ENCODE results near the gene RPS6KC1. TPM values are rescaled to one million over a fixed set of nuclear protein-coding genes. Genes with fewer than 3 reads are reported as not detected.
"Not testable (repeated sequence)": the region's sequence is repeated elsewhere in the genome, so short reads cannot be mapped to it uniquely, and the experiment has no call there.

RPS6KC1 gene
- polyA plus RNA-seq, 1 donor from 2014 or later: 7.6 TPM

DNA sequence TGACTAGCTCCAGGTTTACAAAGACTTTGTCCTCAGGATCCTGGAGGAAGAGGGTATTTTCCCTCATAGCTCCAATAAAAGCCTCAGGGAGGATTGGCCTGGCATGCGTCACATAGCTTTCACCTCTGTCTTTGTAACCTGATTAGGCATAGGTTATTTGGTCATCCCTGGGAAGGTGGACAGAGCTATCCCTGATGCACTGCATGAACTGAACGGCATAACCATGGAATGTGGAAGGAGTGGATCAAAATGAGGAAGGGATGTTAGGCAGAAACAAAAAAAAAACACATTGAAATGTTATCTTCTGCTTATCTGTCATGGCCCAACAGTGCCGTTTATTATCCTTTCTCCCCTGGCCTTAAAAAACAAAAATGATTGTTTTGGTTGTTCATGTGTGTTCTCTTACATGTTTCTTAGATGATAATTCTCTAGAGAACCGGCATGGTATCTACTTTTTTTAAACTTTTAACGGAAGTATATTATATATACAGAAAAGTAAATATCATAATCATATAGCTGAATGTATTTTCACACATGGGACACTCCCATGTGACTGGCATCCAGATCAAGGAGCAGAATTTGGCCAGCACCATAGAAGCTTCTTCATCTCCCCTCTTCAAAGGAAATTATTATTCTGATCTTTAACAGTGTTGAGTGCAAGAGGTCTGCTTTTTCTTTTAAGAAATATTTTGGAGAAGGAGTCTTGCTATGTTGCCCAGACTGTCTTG lies 85.3 kb downstream of the RPS6KC1 start:
- peaks cover 0 to 8% (median 1%) of the 10 kb centered on the region in 3 donors for H3K9me3 Mint-ChIP-seq
- no peaks in the 10 kb centered on the region for H3K27me3 Mint-ChIP-seq
- H3K36me3 Mint-ChIP-seq: peaks cover 18% of the 10 kb centered on the region
- H3K27ac Mint-ChIP-seq: no peak overlapping the region
- H3K4me3 Mint-ChIP-seq: no peak overlapping the region
- H3K4me1 Mint-ChIP-seq: peaks cover 0 to 9% (median 8%) of the 10 kb centered on the region in 3 donors

DNA sequence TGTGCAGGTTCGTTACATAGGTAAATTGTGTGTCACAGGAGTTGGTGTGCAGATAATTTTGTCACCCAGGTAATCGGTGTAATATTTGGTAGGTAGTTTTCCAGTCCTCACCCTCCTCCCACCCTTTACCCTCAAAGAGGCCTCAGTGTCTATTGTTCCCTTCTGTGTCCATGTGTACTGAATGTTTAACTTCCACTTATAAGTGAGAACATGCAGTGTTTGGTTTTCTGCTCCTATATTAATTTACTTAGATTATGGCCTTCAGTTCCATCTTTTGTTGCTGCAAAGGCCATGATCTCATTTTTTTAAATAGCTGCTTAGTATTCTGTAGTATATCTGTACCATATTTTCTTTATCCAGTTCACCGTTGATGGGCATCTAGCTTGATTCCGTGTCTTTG lies 87.3 kb downstream of the RPS6KC1 start:
- H3K27ac Mint-ChIP-seq: no peak overlapping the region
- H3K9me3 Mint-ChIP-seq: peaks cover 0 to 8% (median 1%) of the 10 kb centered on the region in 3 donors
- peaks cover 0 to 8% (median 8%) of the 10 kb centered on the region in 3 donors for H3K4me1 Mint-ChIP-seq
- H3K36me3 Mint-ChIP-seq: peaks cover 16% of the 10 kb centered on the region
- H3K4me3 Mint-ChIP-seq: no peak overlapping the region
- no peaks in the 10 kb centered on the region for H3K27me3 Mint-ChIP-seq

DNA sequence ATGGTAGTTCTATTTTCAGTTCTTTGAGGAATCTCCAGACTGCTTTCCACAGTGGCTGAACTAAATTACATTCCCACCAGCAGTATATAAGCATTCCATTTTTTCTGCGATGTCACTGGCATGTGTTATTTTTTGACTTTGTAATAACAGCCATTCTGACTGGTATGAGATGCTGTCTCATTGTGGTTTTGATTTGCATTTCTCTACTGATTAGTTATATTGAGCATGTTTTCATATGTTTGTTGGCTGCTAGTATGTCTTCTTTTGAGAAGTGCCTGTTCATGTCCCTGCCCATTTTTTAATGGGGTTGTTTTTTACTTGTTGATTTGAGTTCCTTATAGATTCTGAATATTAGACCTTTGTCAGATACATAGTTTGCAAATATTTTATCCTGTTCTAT lies 87.9 kb downstream of the RPS6KC1 start:
- peaks cover 16% of the 10 kb centered on the region for H3K36me3 Mint-ChIP-seq
- peaks cover 0 to 8% (median 1%) of the 10 kb centered on the region in 3 donors for H3K9me3 Mint-ChIP-seq
- no peaks in the 10 kb centered on the region for H3K27me3 Mint-ChIP-seq
- peaks cover 0 to 8% (median 8%) of the 10 kb centered on the region in 3 donors for H3K4me1 Mint-ChIP-seq
- H3K4me3 Mint-ChIP-seq: no peak overlapping the region
- H3K27ac Mint-ChIP-seq: no peak overlapping the region

DNA sequence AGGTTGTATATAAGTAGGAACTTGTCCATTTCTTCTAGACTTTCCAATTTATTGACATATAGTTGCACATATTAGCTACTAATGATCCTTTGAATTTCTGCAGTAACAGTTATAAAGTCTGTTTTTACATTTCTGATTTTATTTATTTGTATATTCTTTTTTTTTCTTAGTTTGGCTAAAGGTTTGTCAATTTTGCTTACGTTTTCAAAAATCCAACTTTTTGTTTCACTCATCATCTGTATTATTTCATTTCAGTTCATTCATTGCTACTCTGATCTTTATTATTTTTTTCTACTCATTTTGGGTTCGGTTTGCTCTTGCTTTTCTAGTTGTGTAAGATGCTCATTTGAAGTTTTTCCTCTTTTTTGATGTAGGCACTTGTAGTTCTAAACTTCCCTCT lies 97.9 kb downstream of the RPS6KC1 start:
- H3K27me3 Mint-ChIP-seq: no peaks in the 10 kb centered on the region
- H3K9me3 Mint-ChIP-seq: peaks cover 2 to 4% (median 2%) of the 10 kb centered on the region in 3 donors
- peaks cover 12% of the 10 kb centered on the region for H3K36me3 Mint-ChIP-seq
- no peak overlapping the region for H3K4me3 Mint-ChIP-seq
- H3K4me1 Mint-ChIP-seq: peaks cover 0 to 7% (median 2%) of the 10 kb centered on the region in 3 donors
- no peak overlapping the region for H3K27ac Mint-ChIP-seq

DNA sequence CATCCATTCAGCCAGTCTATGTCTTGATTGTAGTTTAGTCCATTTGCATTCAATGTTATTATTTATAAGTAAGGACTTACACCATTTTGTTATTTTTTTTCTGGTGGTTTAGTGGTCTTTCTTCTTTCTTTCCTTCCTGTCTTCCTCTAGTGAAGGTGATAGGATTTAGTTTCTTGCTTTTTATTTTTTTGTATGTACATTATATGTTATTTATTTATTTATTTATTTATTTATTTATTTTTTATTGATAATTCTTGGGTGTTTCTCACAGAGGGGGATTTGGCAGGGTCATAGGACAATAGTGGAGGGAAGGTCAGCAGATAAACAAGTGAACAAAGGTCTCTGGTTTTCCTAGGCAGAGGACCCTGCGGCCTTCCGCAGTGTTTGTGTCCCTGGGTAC lies 99.0 kb downstream of the RPS6KC1 start:
- not testable (repeated sequence) for H3K9me3 Mint-ChIP-seq, H3K4me1 Mint-ChIP-seq, H3K27ac Mint-ChIP-seq, H3K27me3 Mint-ChIP-seq, H3K4me3 Mint-ChIP-seq
- peaks cover 12% of the 10 kb centered on the region for H3K36me3 Mint-ChIP-seq

DNA sequence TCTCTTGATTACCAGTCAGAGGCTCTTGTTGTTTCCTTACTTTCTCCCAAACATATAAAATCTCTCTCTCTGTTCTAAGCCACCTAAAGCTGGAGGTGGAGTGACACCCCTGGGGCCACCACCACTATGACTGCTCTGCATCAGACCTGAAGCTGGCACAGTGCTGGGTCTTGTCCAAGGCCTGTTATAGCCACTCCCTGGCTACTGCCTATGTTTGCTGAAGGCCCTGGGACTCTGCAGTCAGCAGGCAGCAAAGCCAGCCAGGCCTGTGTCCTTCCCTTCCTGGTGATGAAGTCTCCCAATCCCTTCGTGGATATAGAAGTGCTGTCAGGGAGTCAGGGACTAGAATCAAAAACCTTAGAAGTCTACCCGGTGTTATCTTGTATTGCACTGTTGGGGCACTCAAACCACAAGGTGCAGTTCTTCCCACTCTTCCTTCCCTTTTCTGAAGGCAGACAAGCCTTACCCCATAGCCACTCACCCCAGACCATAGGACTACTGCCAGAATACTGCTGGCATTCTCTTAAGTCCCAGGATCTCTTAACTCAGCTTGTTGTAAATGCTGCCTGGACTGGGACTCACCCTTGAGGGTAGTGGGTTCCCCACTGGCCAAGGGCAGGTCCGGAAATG lies 103.1 kb downstream of the RPS6KC1 start:
- peak overlapping the region in 1 of 4 donors; percentile 12 for H3K4me3 Mint-ChIP-seq
- H3K4me1 Mint-ChIP-seq: no peaks in the 10 kb centered on the region
- H3K36me3 Mint-ChIP-seq: peaks cover 8% of the 10 kb centered on the region
- peaks cover 0 to 7% (median under 1%) of the 10 kb centered on the region in 3 donors for H3K9me3 Mint-ChIP-seq
- no peaks in the 10 kb centered on the region for H3K27me3 Mint-ChIP-seq
- H3K27ac Mint-ChIP-seq: no peak overlapping the region

DNA sequence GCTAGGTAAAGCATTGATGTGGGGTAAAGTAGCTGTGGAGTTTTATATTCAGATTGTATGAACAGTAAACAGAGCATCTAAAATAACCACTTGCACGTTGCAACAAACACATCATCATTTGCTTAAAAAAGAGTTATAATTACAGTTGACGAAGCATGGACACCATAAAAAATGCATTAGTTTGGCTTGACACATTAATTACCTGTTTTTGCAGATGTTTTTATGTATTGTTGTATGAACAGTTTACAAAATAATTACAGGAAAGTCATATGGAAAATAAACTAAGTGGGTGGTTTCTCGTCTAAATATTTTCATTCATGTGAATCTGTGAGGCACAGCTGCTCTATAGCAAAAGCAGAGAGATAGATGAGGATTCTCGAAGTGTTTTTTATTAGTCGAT lies 108.3 kb downstream of the RPS6KC1 start:
- Mint-ChIP-seq H3K36me3 (peaks cover 9% of the 10 kb centered on the region), H3K4me1 (no peaks in the 10 kb centered on the region), H3K27me3 (no peaks in the 10 kb centered on the region), H3K9me3 (peaks cover 0 to 6% (median 2%) of the 10 kb centered on the region in 3 donors), H3K27ac (no peak overlapping the region), H3K4me3 (no peak overlapping the region)

DNA sequence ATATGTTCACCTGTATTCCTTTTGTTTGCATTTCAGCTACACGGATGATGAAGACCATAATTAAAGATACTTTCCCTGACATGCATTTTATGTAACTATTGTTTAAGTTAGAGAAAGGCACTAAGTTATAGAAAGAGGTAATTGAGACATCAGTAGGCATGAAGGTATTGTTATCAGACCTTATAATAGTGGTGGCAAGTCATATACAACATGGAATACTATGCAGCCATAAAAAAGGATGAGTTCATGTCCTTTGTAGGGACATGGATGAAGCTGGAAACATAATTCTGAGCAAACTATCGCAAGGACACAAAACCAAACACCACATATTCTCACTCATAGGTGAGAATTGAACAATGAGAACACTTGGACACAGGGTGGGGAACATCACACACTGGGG lies 109.4 kb downstream of the RPS6KC1 start:
- not testable (repeated sequence) for H3K4me1 Mint-ChIP-seq, H3K4me3 Mint-ChIP-seq, H3K27me3 Mint-ChIP-seq, H3K9me3 Mint-ChIP-seq, H3K27ac Mint-ChIP-seq
- peaks cover 13% of the 10 kb centered on the region for H3K36me3 Mint-ChIP-seq

DNA sequence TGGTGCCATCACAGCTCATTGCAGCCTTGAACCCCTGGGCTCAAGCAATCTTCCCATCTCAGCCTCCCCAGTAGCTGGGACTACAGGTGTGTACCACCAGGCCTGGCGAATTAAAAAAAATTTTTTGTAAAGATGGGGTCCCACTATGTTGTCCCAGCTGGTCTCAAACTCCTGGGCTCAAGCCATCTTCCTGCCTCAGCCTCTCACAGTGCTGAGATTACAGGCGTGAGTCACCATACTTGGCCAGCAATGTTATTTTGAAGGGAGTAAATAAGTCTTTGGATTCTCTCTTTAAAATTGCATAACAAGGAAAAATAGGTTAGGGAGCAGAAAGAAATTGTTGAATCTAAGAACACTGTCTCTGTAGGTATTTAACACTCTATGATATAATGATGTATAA lies 111.3 kb downstream of the RPS6KC1 start:
- no peak overlapping the region for H3K4me3 Mint-ChIP-seq
- no peak overlapping the region for H3K27ac Mint-ChIP-seq
- peaks cover 0 to 2% (median 0%) of the 10 kb centered on the region in 3 donors for H3K9me3 Mint-ChIP-seq
- H3K27me3 Mint-ChIP-seq: no peaks in the 10 kb centered on the region
- peaks cover 9% of the 10 kb centered on the region for H3K36me3 Mint-ChIP-seq
- H3K4me1 Mint-ChIP-seq: peaks cover 0 to 2% (median 0%) of the 10 kb centered on the region in 3 donors

DNA sequence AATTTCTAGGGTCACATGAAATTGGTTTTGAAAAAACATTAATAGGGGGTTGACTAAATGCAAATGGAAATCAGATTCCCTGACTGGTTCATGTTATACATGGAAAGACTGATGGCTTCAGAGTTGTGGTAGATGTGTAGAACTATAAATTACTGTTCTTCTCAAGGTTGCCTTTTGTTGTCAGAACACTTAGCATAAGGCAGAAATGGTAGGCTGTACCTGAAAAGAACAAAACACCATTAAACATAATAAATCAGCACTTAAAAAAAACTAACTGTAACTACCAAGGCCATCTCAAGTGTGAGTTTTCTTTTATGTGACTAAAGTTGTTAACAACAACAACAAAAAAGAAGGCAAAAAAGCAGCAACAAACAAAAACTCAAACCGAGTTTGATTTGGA lies 111.8 kb downstream of the RPS6KC1 start:
- Mint-ChIP-seq H3K4me3 (no peak overlapping the region), H3K9me3 (peaks cover 0 to 2% (median 0%) of the 10 kb centered on the region in 3 donors), H3K4me1 (peaks cover 0 to 2% (median 0%) of the 10 kb centered on the region in 3 donors), H3K36me3 (peaks cover 9% of the 10 kb centered on the region), H3K27me3 (no peaks in the 10 kb centered on the region), H3K27ac (no peak overlapping the region)

DNA sequence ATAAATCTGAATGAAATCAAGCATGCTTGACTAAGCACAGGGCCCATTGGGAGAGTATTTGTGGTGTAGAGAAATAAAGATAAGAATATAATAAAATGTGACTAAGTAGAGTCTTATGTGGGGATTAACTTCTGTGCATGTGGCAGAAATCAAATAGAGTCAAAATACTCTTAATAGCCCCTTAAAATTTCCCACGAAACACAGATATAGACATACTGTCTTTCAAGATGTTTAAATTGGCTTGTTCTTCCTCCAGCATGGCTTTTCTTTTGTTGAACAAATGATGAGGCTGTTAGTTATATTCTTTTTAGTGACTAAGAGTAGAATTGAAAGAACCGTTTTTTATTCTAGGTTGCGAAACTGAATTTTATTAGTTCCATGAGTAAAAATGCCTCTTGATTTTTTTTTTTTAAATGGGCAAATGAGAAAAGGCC lies 112.3 kb downstream of the RPS6KC1 start:
- peaks cover 13% of the 10 kb centered on the region for H3K36me3 Mint-ChIP-seq
- H3K9me3 Mint-ChIP-seq: peaks cover 0 to 2% (median 0%) of the 10 kb centered on the region in 3 donors
- no peaks in the 10 kb centered on the region for H3K27me3 Mint-ChIP-seq
- H3K27ac Mint-ChIP-seq: no peak overlapping the region
- peaks cover 0 to 2% (median 0%) of the 10 kb centered on the region in 3 donors for H3K4me1 Mint-ChIP-seq
- H3K4me3 Mint-ChIP-seq: no peak overlapping the region

DNA sequence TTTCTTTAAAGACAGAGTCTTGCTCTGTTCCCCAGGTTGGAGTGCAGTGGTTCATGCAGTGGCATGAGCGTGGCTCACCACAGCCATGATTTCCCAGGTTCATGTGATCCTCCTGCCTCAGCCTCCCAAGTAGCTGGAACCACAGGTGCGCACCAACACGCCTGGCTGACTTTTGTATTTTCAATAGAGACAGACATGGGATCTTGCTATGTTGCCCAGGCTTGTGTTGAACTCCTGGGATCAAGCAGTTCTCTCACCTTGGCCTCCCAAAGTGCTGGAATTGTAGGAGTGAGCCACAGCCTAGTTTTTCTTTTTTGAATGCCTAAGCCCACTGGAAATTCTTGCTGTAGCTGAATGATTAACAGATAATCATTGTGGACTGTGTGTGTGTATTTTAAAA lies 113.5 kb downstream of the RPS6KC1 start:
- Mint-ChIP-seq H3K4me1 (peaks cover 0 to 2% (median 0%) of the 10 kb centered on the region in 3 donors), H3K9me3 (peaks cover 0 to 2% (median 0%) of the 10 kb centered on the region in 3 donors), H3K36me3 (peaks cover 17% of the 10 kb centered on the region), H3K27me3 (no peaks in the 10 kb centered on the region), H3K4me3 (no peak overlapping the region), H3K27ac (no peak overlapping the region)

DNA sequence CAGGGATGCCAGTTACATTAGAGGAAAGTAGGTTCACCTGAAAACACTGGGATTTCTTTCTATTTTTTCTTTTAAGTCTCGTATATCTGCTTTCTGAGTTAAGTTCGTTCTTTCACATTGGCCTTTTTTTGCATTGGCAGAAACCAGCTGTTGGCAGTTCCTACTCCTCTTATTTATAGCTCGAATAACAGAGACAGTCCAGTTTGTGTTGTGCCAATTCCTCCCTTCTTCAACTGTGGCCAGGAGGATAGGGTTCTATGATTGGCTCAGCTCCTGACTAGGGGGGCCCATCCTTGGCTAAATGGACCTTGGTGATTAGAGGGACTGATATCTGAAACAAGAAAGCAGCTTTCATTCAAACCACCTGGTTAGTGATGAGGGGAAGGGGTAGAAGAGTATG lies 115.8 kb downstream of the RPS6KC1 start:
- Mint-ChIP-seq H3K36me3 (peaks cover 14% of the 10 kb centered on the region), H3K9me3 (no peaks in the 10 kb centered on the region), H3K27me3 (no peaks in the 10 kb centered on the region), H3K4me3 (no peak overlapping the region), H3K4me1 (peaks cover 0 to 2% (median 0%) of the 10 kb centered on the region in 3 donors), H3K27ac (no peak overlapping the region)

DNA sequence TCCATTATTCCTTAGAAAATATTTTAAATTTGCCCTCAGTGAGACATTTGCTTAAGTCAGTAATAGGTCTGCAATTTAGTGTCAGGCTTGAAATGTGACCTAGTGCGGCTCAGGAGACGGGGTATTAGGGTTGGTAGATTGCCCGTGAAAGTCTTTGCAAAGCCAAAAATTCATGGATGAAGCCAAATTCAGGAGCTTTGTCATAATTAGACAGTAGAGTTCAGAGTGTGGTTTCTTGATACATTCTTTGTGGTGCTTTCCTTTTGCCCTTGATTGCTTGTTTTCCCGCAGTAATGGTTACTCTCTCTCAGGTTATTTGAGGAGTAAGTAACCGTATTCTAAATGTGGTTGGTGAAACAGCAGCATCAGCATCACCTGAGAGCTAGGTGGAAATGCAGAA lies 120.7 kb downstream of the RPS6KC1 start:
- Mint-ChIP-seq H3K4me3 (no peak overlapping the region), H3K27me3 (no peaks in the 10 kb centered on the region), H3K36me3 (peaks cover 21% of the 10 kb centered on the region), H3K9me3 (no peaks in the 10 kb centered on the region), H3K4me1 (no peaks in the 10 kb centered on the region), H3K27ac (no peak overlapping the region)

DNA sequence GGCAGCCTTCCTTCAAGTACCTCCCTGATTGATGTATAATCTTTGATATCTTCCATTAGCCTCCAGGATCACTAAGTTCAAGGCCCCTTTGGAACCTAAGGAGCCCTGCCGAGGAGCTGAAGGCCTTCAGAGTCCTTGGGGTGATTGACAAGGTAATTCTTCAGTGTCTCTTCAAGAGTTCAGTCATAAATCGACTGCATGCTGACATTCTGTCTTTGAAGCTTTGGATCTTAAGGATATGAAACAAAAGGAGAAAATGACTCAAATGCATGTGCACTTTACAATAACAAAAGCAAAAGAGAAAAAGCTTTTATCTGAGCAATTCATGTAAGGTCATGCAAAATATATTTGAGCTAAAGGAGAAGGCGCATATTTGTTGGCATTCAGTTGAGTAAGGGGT lies 125.3 kb downstream of the RPS6KC1 start:
- H3K9me3 Mint-ChIP-seq: peaks cover 0 to 6% (median 0%) of the 10 kb centered on the region in 3 donors
- H3K27ac Mint-ChIP-seq: no peak overlapping the region
- peaks cover 22% of the 10 kb centered on the region for H3K36me3 Mint-ChIP-seq
- H3K4me3 Mint-ChIP-seq: no peak overlapping the region
- no peaks in the 10 kb centered on the region for H3K4me1 Mint-ChIP-seq
- H3K27me3 Mint-ChIP-seq: no peaks in the 10 kb centered on the region

DNA sequence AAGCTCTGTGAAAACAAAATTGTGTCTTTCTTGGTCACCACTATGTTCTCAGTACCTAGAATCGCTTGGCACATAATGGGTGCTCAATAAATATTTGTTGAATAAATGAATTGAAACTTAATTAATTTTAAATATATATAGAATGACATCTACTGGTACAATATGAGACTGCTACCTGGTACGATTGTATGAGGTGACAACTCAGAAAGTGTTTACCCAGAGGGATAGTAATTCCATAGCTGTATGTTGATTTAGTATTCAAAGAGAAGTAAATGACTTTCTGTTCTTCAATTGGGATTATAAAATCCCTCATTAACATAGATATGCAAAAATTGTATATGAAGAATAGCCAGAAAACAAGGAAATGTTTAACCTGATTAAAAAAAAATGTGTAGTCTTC lies 128.7 kb downstream of the RPS6KC1 start:
- Mint-ChIP-seq H3K4me3 (no peak overlapping the region), H3K9me3 (peaks cover 2 to 19% (median 4%) of the 10 kb centered on the region in 3 donors), H3K36me3 (peaks cover 32% of the 10 kb centered on the region), H3K27ac (no peak overlapping the region), H3K27me3 (no peaks in the 10 kb centered on the region), H3K4me1 (peaks cover 0 to 2% (median 0%) of the 10 kb centered on the region in 3 donors)

Data from IgD-negative memory B cell (primary cell).